ENCODE data around the gene BAHCC1.
A peak's percentile ranks its signal among the peaks of the same experiment; 100 is the strongest.

BAHCC1 gene

GRCh38 chr17:81488276-81488860 lies 93.1 kb downstream of the BAHCC1 start:
- DNase-seq: no peak
- peaks cover 72% of the 10 kb centered on the region for H3K27me3 ChIP-seq (replicated peaks; ENCODE audit: insufficient read depth, low read length)
- TF ChIP-seq EZH2 (optimal IDR thresholded peaks at IDR 0.05; ENCODE audit: low read depth, low read length) (no peak), EZH2phosphoT487 (IDR thresholded peaks at IDR 0.05; ENCODE audit: low read length) (no peak), CTCF (IDR thresholded peaks at IDR 0.05; ENCODE audit: low read length) (no peak)
- H3K4me1 ChIP-seq (ENCODE audit: low read length): peaks cover 6% of the 10 kb centered on the region
- no peaks in the 10 kb centered on the region for H3K79me2 ChIP-seq (ENCODE audit: low read length)
- no peaks in the 10 kb centered on the region; the same call in 1 of the 2 replicates for H3F3A ChIP-seq (ENCODE audit: insufficient read depth, low read length)
- 0 out of 2 replicates have a peak overlapping the region, but pooled peaks have one; percentile 4 for H3K9ac ChIP-seq (ENCODE audit: low read length)
- no peak overlapping the region for H3K27ac ChIP-seq (ENCODE audit: low read length)
- H4K20me1 ChIP-seq (ENCODE audit: insufficient read depth, low read length): no peaks in the 10 kb centered on the region
- peak overlapping the region; percentile 41; the same call in 1 of the 2 replicates for H3K4me2 ChIP-seq (ENCODE audit: low read depth, low read length)
- no peaks in the 10 kb centered on the region for H3K9me2 ChIP-seq (replicated peaks; ENCODE audit: insufficient read depth, low read length)
- peak overlapping the region; percentile 27; the same call in 1 of the 2 replicates for H3K4me3 ChIP-seq (ENCODE audit: low read length)
- H3K9me3 ChIP-seq (replicated peaks; ENCODE audit: insufficient read depth, low read length): no peaks in the 10 kb centered on the region
- no peak overlapping the region for H2AFZ ChIP-seq (ENCODE audit: low read length)
- no peaks in the 10 kb centered on the region for H3K36me3 ChIP-seq (replicated peaks; ENCODE audit: insufficient read depth, low read length)

DNA sequence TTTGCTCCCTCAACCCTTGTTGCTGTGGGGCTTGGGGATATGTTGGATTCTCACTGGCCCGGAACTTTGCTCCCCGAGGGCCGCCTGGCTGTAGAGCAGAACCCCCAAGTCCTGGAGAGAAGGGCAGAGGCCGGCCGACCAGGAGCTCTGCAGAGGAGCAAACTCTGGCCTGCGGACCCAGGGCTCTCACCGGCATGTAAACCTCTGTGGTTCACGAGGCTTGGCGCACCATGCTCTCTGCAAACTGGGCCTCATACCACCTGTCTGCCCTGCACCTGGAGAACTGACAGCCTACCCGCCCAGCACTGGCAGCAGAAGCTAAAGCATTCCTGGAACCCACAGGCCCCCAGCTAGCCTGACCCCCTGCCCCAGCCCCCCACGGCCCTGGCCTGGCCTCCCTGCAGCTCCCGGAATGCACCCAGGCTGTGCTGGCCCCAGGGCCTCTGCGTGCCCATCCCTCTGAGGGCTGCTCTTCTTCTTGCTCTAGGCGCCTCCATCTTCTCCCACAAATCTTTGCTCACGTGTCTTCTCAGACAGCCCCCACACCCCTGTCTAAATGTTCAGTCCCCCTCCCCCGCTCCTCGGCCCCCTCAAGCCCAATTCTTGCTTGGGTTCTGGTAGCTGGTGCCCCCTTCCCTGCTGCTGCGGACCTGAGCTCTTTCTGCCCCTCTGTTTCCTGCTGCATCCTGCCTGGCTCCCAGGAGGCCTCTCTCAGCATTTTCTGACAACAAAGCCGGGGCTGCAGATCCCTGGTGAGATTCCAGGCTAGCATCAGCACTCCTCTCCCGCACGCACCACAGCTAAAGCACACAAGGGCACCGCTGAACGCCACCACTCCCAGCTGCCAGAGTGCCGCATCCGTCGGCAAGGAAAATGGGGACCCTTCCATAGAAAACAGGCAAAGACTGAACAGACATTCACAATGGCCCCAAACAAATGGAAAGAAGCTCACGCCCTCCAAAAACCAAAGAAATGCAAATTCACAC lies 94.0 kb downstream of the BAHCC1 start:
- Histone ChIP-seq H3K4me2 (ENCODE audit: low read depth, low read length) (no peak overlapping the region), H3K4me1 (ENCODE audit: low read length) (peaks cover 6% of the 10 kb centered on the region), H3K4me3 (ENCODE audit: low read length) (no peak overlapping the region)

More for the DNA sequence above, 94.0 kb downstream of the BAHCC1 start:
- no peak overlapping the region for H2AFZ ChIP-seq (ENCODE audit: low read length)
- TF ChIP-seq EZH2 (optimal IDR thresholded peaks at IDR 0.05; ENCODE audit: low read depth, low read length): no peak
- TF ChIP-seq EZH2phosphoT487 (IDR thresholded peaks at IDR 0.05; ENCODE audit: low read length): no peak
- no peak for TF ChIP-seq CTCF (IDR thresholded peaks at IDR 0.05; ENCODE audit: low read length)
- H3K9ac ChIP-seq (ENCODE audit: low read length): no peak overlapping the region
- no peak for DNase-seq
- H3K27ac ChIP-seq (ENCODE audit: low read length): no peak overlapping the region
- no peaks in the 10 kb centered on the region for H3K9me3 ChIP-seq (replicated peaks; ENCODE audit: insufficient read depth, low read length)
- H3K79me2 ChIP-seq (ENCODE audit: low read length): no peaks in the 10 kb centered on the region
- H3F3A ChIP-seq (ENCODE audit: insufficient read depth, low read length): no peaks in the 10 kb centered on the region; the same call in 1 of the 2 replicates
- no peaks in the 10 kb centered on the region for H3K36me3 ChIP-seq (replicated peaks; ENCODE audit: insufficient read depth, low read length)
- peaks cover 76% of the 10 kb centered on the region for H3K27me3 ChIP-seq (replicated peaks; ENCODE audit: insufficient read depth, low read length)
- H4K20me1 ChIP-seq (ENCODE audit: insufficient read depth, low read length): no peaks in the 10 kb centered on the region
- no peaks in the 10 kb centered on the region for H3K9me2 ChIP-seq (replicated peaks; ENCODE audit: insufficient read depth, low read length)
